HCT116 (cell line): ENCODE data around the gene COL12A1. TPM values are rescaled to one million over a fixed set of nuclear protein-coding genes. Genes with fewer than 3 reads are reported as not detected.

Source experiments
- ATAC-seq: fragments of 200-7000 bp; cut with Tn5 transposase; 2 replicates; pipeline ENCODE4 v1.9.1; 2020; ENCODE audit warnings: mild to moderate bottlenecking, moderate library complexity
- BruUV-seq: library from RNA; stranded (reverse); fragments of 400-500 nt; replicated peaks from 2 replicates; lab custom pipeline; 2021; lab: Mats Ljungman, UMichigan
- CTCF ChIA-PET: fragments of 300-600 bp; sonication (Branson Sonifier 250); formaldehyde crosslinking; loops from one replicate; lab custom pipeline; 2021; ENCODE audit warnings: antibody characterized with exemption; lab: Charles Lee
- POLR2A ChIA-PET: fragments of 300-600, 350-600 bp; sonication (Branson Sonifier 250); formaldehyde crosslinking; loops from one replicate; lab custom pipeline; 2021; ENCODE audit warnings: antibody characterized with exemption; lab: Charles Lee
- RAD21 ChIA-PET, 2 experiments: fragments of 300-600 bp; sonication (Branson Sonifier 250); formaldehyde crosslinking; loops; one replicate each; lab custom pipeline; 2023; ENCODE audit warnings: low total read pairs in 2 of 2; ENCODE audit not compliant: uncharacterized antibody in 2 of 2, unreplicated experiment in 2 of 2, low non-redundant PET in 1 of 2; lab: Charles Lee
- DNase-seq: peaks from one replicate; pipeline ENCODE4 v3.0.0-alpha.2; 2010; ENCODE audit warnings: low read depth, low spot score
- H2AFZ ChIP-seq: fragments of 200-600 bp; shearing (Covaris generic), sonication (generic); 2 replicates; pipeline ENCODE4 v1.6.1; 2017; ENCODE audit warnings: low read depth, mixed run types, mixed read lengths, antibody characterized with exemption, low read length; ENCODE audit not compliant: poor library complexity, severe bottlenecking
- H3K27ac ChIP-seq: 2 replicates; pipeline ENCODE4 v1.5.1; 2012; ENCODE audit warnings: low read depth, low read length
- H3K27me3 ChIP-seq: fragments of 200-600 bp; sonication (generic); 2 replicates; pipeline ENCODE4 v1.6.1; 2016; ENCODE audit warnings: mixed run types, low read length, mixed read lengths; ENCODE audit not compliant: insufficient read depth
- H3K36me3 ChIP-seq, 2 experiments: fragments of 200-500 bp in 1 of 2; fragments of 200-600 bp in 1 of 2; sonication (Bioruptor generic) in 1 of 2; sonication (generic) in 1 of 2; 2 replicates each; pipeline versions ENCODE4 v1.5.1 to v1.6.1; 2014 to 2016; ENCODE audit warnings: low read length in 2 of 2, inconsistent platforms in 1 of 2, mixed read lengths in 1 of 2, mixed run types in 1 of 2; ENCODE audit not compliant: insufficient read depth in 2 of 2, control insufficient read depth in 1 of 2
- H3K4me1 ChIP-seq, 2 experiments: fragments of 200-600 bp in 1 of 2; sonication (generic) in 1 of 2; 2 replicates each; pipeline versions ENCODE4 v1.5.1 to v1.6.1; 2012 to 2017; ENCODE audit warnings: low read length in 2 of 2, inconsistent platforms in 1 of 2, mild to moderate bottlenecking in 1 of 2, mixed read lengths in 1 of 2, mixed run types in 1 of 2, moderate library complexity in 1 of 2; ENCODE audit not compliant: insufficient read depth in 2 of 2, control insufficient read depth in 1 of 2
- H3K4me2 ChIP-seq: fragments of 200-600 bp; sonication (generic); 2 replicates; pipeline ENCODE4 v1.6.1; 2017; ENCODE audit warnings: mixed run types, low read length, mixed read lengths
- H3K4me3 ChIP-seq, 2 experiments: fragments of 200-600 bp in 1 of 2; sonication (generic) in 1 of 2; replicated peaks in 1 of 2; 2 replicates each; pipeline ENCODE4 v1.5.1; 2011 to 2016; ENCODE audit warnings: low read length in 2 of 2, control low read depth in 1 of 2, low read depth in 1 of 2, mild to moderate bottlenecking in 1 of 2, mixed read lengths in 1 of 2, mixed run types in 1 of 2
- H3K79me2 ChIP-seq: fragments of 200-600 bp; sonication (generic); 2 replicates; pipeline ENCODE4 v1.6.1; 2017; ENCODE audit warnings: mild to moderate bottlenecking, mixed run types, low read length, moderate library complexity, mixed read lengths; ENCODE audit not compliant: insufficient read depth
- H3K9ac ChIP-seq: fragments of 200-600 bp; sonication (generic); 2 replicates; pipeline ENCODE4 v1.6.1; 2016; ENCODE audit warnings: low read length, mixed read lengths
- H3K9me2 ChIP-seq: fragments of 200-600 bp; sonication (generic), shearing (Covaris generic); 2 replicates; pipeline ENCODE4 v1.6.1; 2017; ENCODE audit warnings: mixed run types, mild to moderate bottlenecking, moderate library complexity; ENCODE audit not compliant: insufficient read depth
- H3K9me3 ChIP-seq, 2 experiments: fragments of 200-500 bp in 1 of 2; fragments of 200-600 bp in 1 of 2; sonication (Bioruptor generic) in 1 of 2; sonication (generic) in 1 of 2; 2 replicates each; pipeline ENCODE4 v1.6.1; 2014 to 2017; ENCODE audit warnings: low read length in 2 of 2, mixed read lengths in 2 of 2, inconsistent platforms in 1 of 2, low read depth in 1 of 2, mild to moderate bottlenecking in 1 of 2, mixed run types in 1 of 2, moderate library complexity in 1 of 2; ENCODE audit not compliant: control insufficient read depth in 1 of 2, insufficient read depth in 1 of 2
- H4K20me1 ChIP-seq: fragments of 200-600 bp; sonication (generic), shearing (Covaris generic); 2 replicates; pipeline ENCODE4 v1.6.1; 2017; ENCODE audit warnings: mixed run types, mild to moderate bottlenecking, moderate library complexity; ENCODE audit not compliant: insufficient read depth
- CBX3 ChIP-seq: IDR thresholded peaks from 2 replicates; pipeline ENCODE4 v1.6.1; 2012; ENCODE audit warnings: low read depth
- EGR1 ChIP-seq: IDR thresholded peaks from 2 replicates; pipeline ENCODE4 v1.6.1; 2012; ENCODE audit warnings: low read depth
- ELF1 ChIP-seq: IDR thresholded peaks from 2 replicates; pipeline ENCODE4 v1.6.1; 2012; ENCODE audit warnings: low read depth, borderline replicate concordance
- EZH2 ChIP-seq: fragments of 200-600 bp; sonication (generic); IDR thresholded peaks from 2 replicates; pipeline ENCODE4 v1.6.1; 2017; ENCODE audit warnings: antibody characterized with exemption, mixed run types
- FOSL1 ChIP-seq: IDR thresholded peaks from 2 replicates; pipeline ENCODE4 v1.6.1; 2012; ENCODE audit warnings: low read depth
- JUND ChIP-seq: IDR thresholded peaks from 2 replicates; pipeline ENCODE4 v1.6.1; 2012
- POLR2A ChIP-seq: IDR thresholded peaks from 2 replicates; pipeline ENCODE4 v1.7.0; 2011; ENCODE audit warnings: borderline replicate concordance; ENCODE audit not compliant: insufficient read depth, insufficient read length; ENCODE audit errors: extremely low read depth
- POLR2AphosphoS5 ChIP-seq: IDR thresholded peaks from 2 replicates; pipeline ENCODE4 v1.6.1; 2011; ENCODE audit warnings: mild to moderate bottlenecking, low read depth, low read length, moderate library complexity
- SIN3A ChIP-seq: IDR thresholded peaks from 2 replicates; pipeline ENCODE4 v1.6.1; 2012; ENCODE audit warnings: low read depth
- SP1 ChIP-seq: IDR thresholded peaks from 2 replicates; pipeline ENCODE4 v1.6.1; 2012; ENCODE audit warnings: low read depth
- SRF ChIP-seq: IDR thresholded peaks from 2 replicates; pipeline ENCODE4 v1.6.1; 2012; ENCODE audit warnings: low read depth
- intact Hi-C: fragments of 100-400 bp; cut with micrococcal nuclease; formaldehyde crosslinking; loops from 2 replicates; pipeline ENCODE4 v1.10.0; 2022
- total RNA-seq: library from RNA; stranded (reverse); gene quantifications from one replicate; pipeline ENCODE4 v1.2.1, GENCODE V29; 2021; ENCODE audit not compliant: unreplicated experiment
- TF ChIP-seq, protein P1 (sequence below): IDR thresholded peaks from 2 replicates; pipeline ENCODE4 v1.6.1; 2011; ENCODE audit warnings: mild to moderate bottlenecking, low read length, moderate library complexity; ENCODE audit not compliant: insufficient replicate concordance; ENCODE audit errors: extremely low read depth
- TF ChIP-seq, protein P2 (sequence below), 3 experiments: fragments of 200-600 bp in 1 of 3; sonication (generic) in 1 of 3; IDR thresholded peaks in 2 of 3; conservative IDR thresholded peaks in 1 of 3; 2 replicates each; pipeline ENCODE4 v1.5.1; 2012 to 2017; ENCODE audit warnings: low read depth in 2 of 3, low read length in 2 of 3, antibody characterized with exemption in 1 of 3, borderline replicate concordance in 1 of 3, control low read depth in 1 of 3, mild to moderate bottlenecking in 1 of 3, mixed read lengths in 1 of 3, mixed run types in 1 of 3, moderate library complexity in 1 of 3; ENCODE audit not compliant: insufficient read depth in 1 of 3
- TF ChIP-seq, protein P3 (sequence below): IDR thresholded peaks from 2 replicates; pipeline ENCODE4 v1.6.1; 2012

COL12A1 gene
- total RNA-seq, 1 experiment from 2014 or later: 23.5 TPM

DNA sequence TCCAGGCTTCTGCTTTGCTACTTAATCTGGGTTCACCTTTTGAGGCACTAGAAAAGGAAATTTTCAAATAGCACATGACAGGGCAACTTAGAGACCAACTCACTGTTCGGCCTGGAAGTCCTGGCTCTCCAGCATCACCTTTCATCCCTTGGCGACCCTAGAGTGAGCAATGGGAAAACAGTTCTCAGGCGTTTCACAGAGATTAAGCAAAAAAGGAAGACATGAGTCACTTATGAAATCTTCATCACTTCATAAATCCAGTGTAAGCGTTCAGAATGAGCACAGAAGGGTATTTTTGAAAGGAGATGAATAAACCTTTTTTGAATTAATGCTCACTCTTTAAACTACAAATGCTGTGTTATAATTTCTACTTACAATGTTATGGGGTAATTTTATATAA, 104.0 kb downstream of the COL12A1 start:
- no peak for DNase-seq
- POLR2A ChIA-PET: no interaction called here
- peaks cover 0 to 5% of the 10 kb centered on the region in 2 experiments; a peak in 1 of 4 replicates for H3K36me3 ChIP-seq

DNA sequence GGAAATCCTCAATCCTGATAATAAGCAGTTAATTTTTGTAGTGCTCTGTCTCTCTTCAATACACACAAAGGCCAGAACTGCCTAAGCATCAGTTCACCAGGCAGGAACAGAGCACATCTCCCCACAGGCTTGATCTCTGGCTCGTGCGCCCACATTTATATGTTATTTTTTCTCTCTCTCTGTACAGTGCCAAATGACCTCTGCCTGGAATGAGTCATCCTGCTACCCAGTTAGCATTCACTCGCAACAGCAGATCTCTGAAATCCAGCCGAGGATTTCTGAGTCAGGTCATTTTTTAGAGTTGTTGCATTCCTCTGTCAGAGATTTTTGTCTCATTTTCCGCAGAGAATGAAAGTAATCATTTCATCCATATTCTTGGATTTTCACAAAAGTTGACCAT, 107.1 kb downstream of the COL12A1 start:
- Histone ChIP-seq H3K27ac (peak overlapping the region; percentile 43; the same call in 1 of the 2 replicates), H3K27me3 (no peaks in the 10 kb centered on the region), H3K36me3 (peaks cover 0 to 10% of the 10 kb centered on the region in 2 experiments; a peak in 1 of 4 replicates), H3K4me1 (peaks cover 19 to 21% of the 10 kb centered on the region in 2 experiments), H3K4me3 (no peak overlapping the region), H2AFZ (no peak overlapping the region), H3K9me3 (no peaks in the 10 kb centered on the region), H3K9ac (no peak overlapping the region), H4K20me1 (no peaks in the 10 kb centered on the region), H3K79me2 (no peaks in the 10 kb centered on the region), H3K9me2 (no peaks in the 10 kb centered on the region), H3K4me2 (peak overlapping the region; percentile 53)
- TF ChIP-seq CBX3 (peak; percentile 57), EGR1 (no peak), ELF1 (no peak), JUND (peak; percentile 67), POLR2AphosphoS5 (no peak; the same call in 1 of the 2 replicates), SP1 (no peak; the same call in 1 of the 2 replicates), EZH2 (no peak), SRF (no peak), SIN3A (no peak), FOSL1 (peak; percentile 76), POLR2A (no peak)
- TF ChIP-seq, protein P1, sequence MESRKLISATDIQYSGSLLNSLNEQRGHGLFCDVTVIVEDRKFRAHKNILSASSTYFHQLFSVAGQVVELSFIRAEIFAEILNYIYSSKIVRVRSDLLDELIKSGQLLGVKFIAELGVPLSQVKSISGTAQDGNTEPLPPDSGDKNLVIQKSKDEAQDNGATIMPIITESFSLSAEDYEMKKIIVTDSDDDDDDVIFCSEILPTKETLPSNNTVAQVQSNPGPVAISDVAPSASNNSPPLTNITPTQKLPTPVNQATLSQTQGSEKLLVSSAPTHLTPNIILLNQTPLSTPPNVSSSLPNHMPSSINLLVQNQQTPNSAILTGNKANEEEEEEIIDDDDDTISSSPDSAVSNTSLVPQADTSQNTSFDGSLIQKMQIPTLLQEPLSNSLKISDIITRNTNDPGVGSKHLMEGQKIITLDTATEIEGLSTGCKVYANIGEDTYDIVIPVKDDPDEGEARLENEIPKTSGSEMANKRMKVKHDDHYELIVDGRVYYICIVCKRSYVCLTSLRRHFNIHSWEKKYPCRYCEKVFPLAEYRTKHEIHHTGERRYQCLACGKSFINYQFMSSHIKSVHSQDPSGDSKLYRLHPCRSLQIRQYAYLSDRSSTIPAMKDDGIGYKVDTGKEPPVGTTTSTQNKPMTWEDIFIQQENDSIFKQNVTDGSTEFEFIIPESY: no peak
- TF ChIP-seq, protein P2, sequence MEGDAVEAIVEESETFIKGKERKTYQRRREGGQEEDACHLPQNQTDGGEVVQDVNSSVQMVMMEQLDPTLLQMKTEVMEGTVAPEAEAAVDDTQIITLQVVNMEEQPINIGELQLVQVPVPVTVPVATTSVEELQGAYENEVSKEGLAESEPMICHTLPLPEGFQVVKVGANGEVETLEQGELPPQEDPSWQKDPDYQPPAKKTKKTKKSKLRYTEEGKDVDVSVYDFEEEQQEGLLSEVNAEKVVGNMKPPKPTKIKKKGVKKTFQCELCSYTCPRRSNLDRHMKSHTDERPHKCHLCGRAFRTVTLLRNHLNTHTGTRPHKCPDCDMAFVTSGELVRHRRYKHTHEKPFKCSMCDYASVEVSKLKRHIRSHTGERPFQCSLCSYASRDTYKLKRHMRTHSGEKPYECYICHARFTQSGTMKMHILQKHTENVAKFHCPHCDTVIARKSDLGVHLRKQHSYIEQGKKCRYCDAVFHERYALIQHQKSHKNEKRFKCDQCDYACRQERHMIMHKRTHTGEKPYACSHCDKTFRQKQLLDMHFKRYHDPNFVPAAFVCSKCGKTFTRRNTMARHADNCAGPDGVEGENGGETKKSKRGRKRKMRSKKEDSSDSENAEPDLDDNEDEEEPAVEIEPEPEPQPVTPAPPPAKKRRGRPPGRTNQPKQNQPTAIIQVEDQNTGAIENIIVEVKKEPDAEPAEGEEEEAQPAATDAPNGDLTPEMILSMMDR (IDR thresholded peaks at IDR 0.05 in 2 of 3, conservative IDR thresholded peaks at IDR 0.05 in 1 of 3; ENCODE audit: borderline replicate concordance in 1 of 3, insufficient read depth in 1 of 3, low read depth in 2 of 3, low read length in 2 of 3): no peak
- TF ChIP-seq, protein P3, sequence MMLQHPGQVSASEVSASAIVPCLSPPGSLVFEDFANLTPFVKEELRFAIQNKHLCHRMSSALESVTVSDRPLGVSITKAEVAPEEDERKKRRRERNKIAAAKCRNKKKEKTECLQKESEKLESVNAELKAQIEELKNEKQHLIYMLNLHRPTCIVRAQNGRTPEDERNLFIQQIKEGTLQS: no peak
- RAD21 ChIA-PET: no interaction called here
- peak; percentile 95 for ATAC-seq
- CTCF ChIA-PET: no interaction called here
- intact Hi-C loops: no loop called here
- DNase-seq: peak; percentile 47
- POLR2A ChIA-PET: no interaction called here
- no TSS peak for BruUV-seq

More for the DNA sequence above, 104.0 kb downstream of the COL12A1 start:
- BruUV-seq: no TSS peak
- Histone ChIP-seq H3K9ac (no peak overlapping the region), H3K4me1 (peaks cover 19 to 21% of the 10 kb centered on the region in 2 experiments), H4K20me1 (no peaks in the 10 kb centered on the region), H3K4me3 (no peak overlapping the region), H3K9me2 (no peaks in the 10 kb centered on the region), H3K27ac (no peak overlapping the region), H3K4me2 (no peak overlapping the region), H3K79me2 (no peaks in the 10 kb centered on the region), H3K9me3 (no peaks in the 10 kb centered on the region), H2AFZ (no peak overlapping the region), H3K27me3 (no peaks in the 10 kb centered on the region)
- ChIA-PET RAD21 (no interaction called here), CTCF (no interaction called here)
- ATAC-seq: no peak
- TF ChIP-seq SIN3A (no peak), POLR2A (no peak)
- intact Hi-C loops: no loop called here
